Panc1 (cell line): ENCODE data around the gene EID2. TPM values are rescaled to one million over a fixed set of nuclear protein-coding genes. Genes with fewer than 3 reads are reported as not detected.

Source experiments
- ATAC-seq: fragments of 200-7000 bp; cut with Tn5 transposase; 2 replicates; pipeline ENCODE4 v1.9.1; 2020; ENCODE audit warnings: mild to moderate bottlenecking, moderate library complexity
- BruUV-seq: library from RNA; stranded (reverse); fragments of 400-500 nt; replicated peaks from 2 replicates; lab custom pipeline; 2021; lab: Mats Ljungman, UMichigan
- CTCF ChIA-PET: fragments of 300-600 bp; sonication (Branson Sonifier 250); formaldehyde crosslinking; loops from one replicate; lab custom pipeline; 2022; ENCODE audit warnings: antibody characterized with exemption; lab: Charles Lee
- POLR2A ChIA-PET: fragments of 300-600 bp; sonication (Branson Sonifier 250); formaldehyde crosslinking; loops from one replicate; lab custom pipeline; 2022; ENCODE audit warnings: antibody characterized with exemption; lab: Charles Lee
- DNase-seq: peaks from one replicate; pipeline ENCODE4 v3.0.0-alpha.2; 2010; ENCODE audit warnings: low read depth, low spot score
- H3K27ac ChIP-seq: 2 replicates; pipeline ENCODE4 v1.5.1; 2011; ENCODE audit warnings: mild to moderate bottlenecking, low read length, inconsistent platforms
- H3K27me3 ChIP-seq: fragments of 200-500 bp; sonication (Bioruptor generic); 2 replicates; pipeline ENCODE4 v1.6.0; 2014; ENCODE audit warnings: low read length, inconsistent platforms; ENCODE audit not compliant: control insufficient read depth, insufficient read depth
- H3K36me3 ChIP-seq: fragments of 200-500 bp; sonication (Bioruptor generic); 2 replicates; pipeline ENCODE4 v1.5.1; 2014; ENCODE audit warnings: inconsistent platforms, mild to moderate bottlenecking, low read length, moderate library complexity; ENCODE audit not compliant: control insufficient read depth, insufficient read depth
- H3K4me1 ChIP-seq: 2 replicates; pipeline ENCODE4 v1.5.1; 2011; ENCODE audit warnings: inconsistent platforms, mild to moderate bottlenecking, low read length, moderate library complexity; ENCODE audit not compliant: control insufficient read depth, insufficient read depth
- H3K4me3 ChIP-seq, 2 experiments: 2 replicates each; pipeline ENCODE4 v1.5.1; 2011 to 2012; ENCODE audit warnings: low read depth in 2 of 2, low read length in 2 of 2, mild to moderate bottlenecking in 2 of 2, inconsistent platforms in 1 of 2, moderate library complexity in 1 of 2
- H3K9me3 ChIP-seq: fragments of 200-500 bp; sonication (Bioruptor generic); 2 replicates; pipeline ENCODE4 v1.5.1; 2014; ENCODE audit warnings: low read depth, mild to moderate bottlenecking, inconsistent platforms, low read length, moderate library complexity; ENCODE audit not compliant: control insufficient read depth, insufficient read depth
- CTCF ChIP-seq: fragments of 450-650 bp; IDR thresholded peaks from 2 replicates; pipeline ENCODE4 v1.5.1; 2017; ENCODE audit warnings: mild to moderate bottlenecking
- POLR2AphosphoS5 ChIP-seq: IDR thresholded peaks from 2 replicates; pipeline ENCODE4 v1.6.1; 2012; ENCODE audit warnings: mild to moderate bottlenecking, low read depth, low read length, moderate library complexity
- REST ChIP-seq, 2 experiments: IDR thresholded peaks; 2 replicates each; pipeline ENCODE4 v1.6.1; 2011 to 2012; ENCODE audit warnings: low read depth in 2 of 2, control low read depth in 1 of 2, low read length in 1 of 2, mild to moderate bottlenecking in 1 of 2, moderate library complexity in 1 of 2; ENCODE audit not compliant: insufficient read depth in 1 of 2
- SIN3A ChIP-seq: IDR thresholded peaks from 2 replicates; pipeline ENCODE4 v1.6.1; 2012; ENCODE audit warnings: low read depth, mild to moderate bottlenecking, low read length, moderate library complexity, borderline replicate concordance; ENCODE audit not compliant: insufficient read depth
- TCF7L2 ChIP-seq: IDR thresholded peaks from 2 replicates; pipeline ENCODE4 v1.6.1; 2011; ENCODE audit warnings: mild to moderate bottlenecking, low read depth, low read length, inconsistent platforms
- in situ Hi-C: cut with HindIII; loops from 2 replicates; pipeline ENCODE4 v1.10.0; 2016; ENCODE audit warnings: low sequenced_read_pairs, low pct_unique_long_range_greater_than_20kb
- intact Hi-C: fragments of 100-400 bp; cut with micrococcal nuclease; formaldehyde crosslinking; loops from one replicate; pipeline ENCODE4 v1.10.0; 2022; ENCODE audit not compliant: unreplicated experiment
- total RNA-seq: library from RNA; stranded (reverse); gene quantifications from one replicate; pipeline ENCODE4 v1.2.1, GENCODE V29; 2021; ENCODE audit not compliant: unreplicated experiment

Gene EID2
- total RNA-seq, 1 experiment from 2014 or later = 163 TPM

- POLR2A ChIA-PET = interaction anchor here (0.7 to 6.2 kb wide), 8 partner anchors 21 to 87 kb away, joined by 3 to 63 read pairs (median 5); partner anchors contain the start of genes RPS16 and TIMM50
- Histone ChIP-seq H3K27me3 (peaks cover 23% of the 10 kb centered on the region), H3K27ac (peak overlapping the region; percentile 5), H3K9me3 (no peaks in the 10 kb centered on the region), H3K4me3 (peak overlapping the region; percentile 30 to 55), H3K4me1 (peaks cover 26% of the 10 kb centered on the region), H3K36me3 (no peaks in the 10 kb centered on the region)
- intact Hi-C loops (no loop called here), in situ Hi-C loops (no loop called here)
- no peak for DNase-seq
- BruUV-seq = no TSS peak
- no peak for TF ChIP-seq CTCF
- TF ChIP-seq SIN3A = no peak
- TF ChIP-seq POLR2AphosphoS5 = no peak
- no peak for TF ChIP-seq TCF7L2
- no peak for TF ChIP-seq REST (IDR thresholded peaks at IDR 0.05; ENCODE audit: insufficient read depth in 1 of 2, low read depth in 2 of 2, low read length in 1 of 2)
- ATAC-seq = peak; percentile 3
- CTCF ChIA-PET = interaction anchor here (0.6 to 5.9 kb wide), 13 partner anchors 9 to 933 kb away, joined by 3 to 49 read pairs (median 4); partner anchors contain the start of genes DLL3, DYRK1B, EID2B and SUPT5H
Observed at GRCh38 chr19:39515551-39516191, 24.3 kb downstream of the EID2 start.

GRCh38 chr19:39514840-39515550 lies 25.0 kb downstream of the EID2 start, which contains the start of gene SELENOV:
Gene SELENOV, plus strand, starts transcription at chr19:39515139. Its CDS starts 74 bp downstream, at chr19:39515213.
- ATAC-seq = peak; percentile 56
- peak within 1 kb of the TSS; percentile 5 for H3K27ac ChIP-seq
- in situ Hi-C loops (no loop called here), intact Hi-C loops (no loop called here)
- peaks cover 23% of the 10 kb centered on the region for H3K27me3 ChIP-seq
- ChIA-PET CTCF (interaction anchor here (0.6 to 5.9 kb wide), 19 partner anchors 8 to 278 kb away, joined by 3 to 49 read pairs (median 6); partner anchors contain the start of genes DLL3 and EID2B), POLR2A (interaction anchor here (0.5 to 6.2 kb wide), 15 partner anchors 13 to 318 kb away, joined by 3 to 63 read pairs (median 6); partner anchors contain the start of genes DLL3, EID2B, RPS16 and SUPT5H)
- peaks cover 26% of the 10 kb centered on the region for H3K4me1 ChIP-seq
- H3K4me3 ChIP-seq = peak within 1 kb of the TSS; percentile 30 to 55
- no TSS peak for BruUV-seq
- no peak for DNase-seq
- H3K36me3 ChIP-seq = no peaks in the 10 kb centered on the region
- TF ChIP-seq CTCF = no peak
- TF ChIP-seq SIN3A = no peak
- no peak for TF ChIP-seq REST (IDR thresholded peaks at IDR 0.05; ENCODE audit: insufficient read depth in 1 of 2, low read depth in 2 of 2, low read length in 1 of 2)
- no peak for TF ChIP-seq POLR2AphosphoS5
- TF ChIP-seq TCF7L2 = no peak
- no peaks in the 10 kb centered on the region for H3K9me3 ChIP-seq
